Calu3 (cell line): ENCODE data around the gene CNTN1. TPM values are rescaled to one million over a fixed set of nuclear protein-coding genes. Genes with fewer than 3 reads are reported as not detected.

Experiments used
- BruUV-seq: library from RNA; stranded (reverse); fragments of 400-500 nt; replicated peaks from 2 replicates; lab custom pipeline; 2021; lab: Mats Ljungman, UMichigan
- CTCF ChIA-PET: fragments of 300-600 bp; sonication (Branson Sonifier 250); formaldehyde crosslinking; loops from one replicate; lab custom pipeline; 2022; ENCODE audit warnings: antibody characterized with exemption; lab: Charles Lee
- DNase-seq: peaks from one replicate; pipeline ENCODE4 v3.0.0; 2022
- H3K27ac Mint-ChIP-seq: one replicate; pipeline ENCODE4 v1.8.0; 2022; ENCODE audit warnings: mixed read lengths; ENCODE audit not compliant: unreplicated experiment
- H3K27me3 Mint-ChIP-seq: one replicate; pipeline ENCODE4 v1.8.0; 2022; ENCODE audit warnings: mixed read lengths; ENCODE audit not compliant: unreplicated experiment
- H3K36me3 Mint-ChIP-seq: one replicate; pipeline ENCODE4 v1.8.0; 2022; ENCODE audit warnings: mild to moderate bottlenecking, moderate library complexity, mixed read lengths; ENCODE audit not compliant: insufficient read depth, unreplicated experiment
- H3K4me1 Mint-ChIP-seq: one replicate; pipeline ENCODE4 v1.8.0; 2022; ENCODE audit warnings: mild to moderate bottlenecking, low read depth, mixed read lengths; ENCODE audit not compliant: unreplicated experiment
- H3K4me3 Mint-ChIP-seq: one replicate; pipeline ENCODE4 v1.8.0; 2022; ENCODE audit warnings: mild to moderate bottlenecking, low read depth, moderate library complexity, mixed read lengths; ENCODE audit not compliant: unreplicated experiment
- H3K9me3 Mint-ChIP-seq: one replicate; pipeline ENCODE4 v1.8.0; 2022; ENCODE audit warnings: low read depth, mixed read lengths; ENCODE audit not compliant: unreplicated experiment
- intact Hi-C: fragments of 100-400 bp; cut with micrococcal nuclease; formaldehyde crosslinking; loops from one replicate; pipeline ENCODE4 v1.10.0; 2022; ENCODE audit not compliant: unreplicated experiment
- total RNA-seq: library from RNA; stranded (reverse); gene quantifications from 2 replicates; pipeline ENCODE4 v1.2.3, GENCODE V29; 2022
- TF ChIP-seq, protein P1 (sequence below): fragments of 200-600 bp; IDR thresholded peaks from one replicate; pipeline ENCODE4 v1.8.0; 2022; ENCODE audit warnings: antibody characterized with exemption; ENCODE audit not compliant: unreplicated experiment

The CNTN1 gene
- total RNA-seq, 1 experiment from 2014 or later: not detected

DNA sequence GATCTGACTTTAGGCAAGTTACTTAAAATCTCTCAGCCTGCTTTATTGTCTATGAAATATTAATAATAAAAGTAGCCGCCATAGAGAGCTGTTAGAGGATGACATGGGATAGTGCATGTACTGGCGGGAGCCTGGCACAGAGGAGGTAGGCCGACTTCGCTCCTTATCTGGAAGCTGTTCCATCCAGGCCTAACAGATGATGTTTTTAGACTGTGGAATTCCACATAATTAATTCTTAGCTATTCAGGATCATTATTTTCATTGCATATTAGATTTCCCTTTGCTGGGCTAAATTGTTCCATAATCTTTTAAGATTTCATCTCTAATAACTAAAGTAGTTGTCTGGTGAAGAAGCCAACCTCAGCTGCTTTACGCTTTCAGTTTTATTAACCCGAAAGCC is 30.8 kb downstream of the CNTN1 start:
- Mint-ChIP-seq H3K27ac (no peak overlapping the region), H3K36me3 (no peaks in the 10 kb centered on the region), H3K9me3 (no peaks in the 10 kb centered on the region), H3K4me1 (no peaks in the 10 kb centered on the region), H3K27me3 (no peaks in the 10 kb centered on the region), H3K4me3 (no peak overlapping the region)
- BruUV-seq: no TSS peak
- no peak for DNase-seq
- intact Hi-C loops: no loop called here
- TF ChIP-seq, protein P1, sequence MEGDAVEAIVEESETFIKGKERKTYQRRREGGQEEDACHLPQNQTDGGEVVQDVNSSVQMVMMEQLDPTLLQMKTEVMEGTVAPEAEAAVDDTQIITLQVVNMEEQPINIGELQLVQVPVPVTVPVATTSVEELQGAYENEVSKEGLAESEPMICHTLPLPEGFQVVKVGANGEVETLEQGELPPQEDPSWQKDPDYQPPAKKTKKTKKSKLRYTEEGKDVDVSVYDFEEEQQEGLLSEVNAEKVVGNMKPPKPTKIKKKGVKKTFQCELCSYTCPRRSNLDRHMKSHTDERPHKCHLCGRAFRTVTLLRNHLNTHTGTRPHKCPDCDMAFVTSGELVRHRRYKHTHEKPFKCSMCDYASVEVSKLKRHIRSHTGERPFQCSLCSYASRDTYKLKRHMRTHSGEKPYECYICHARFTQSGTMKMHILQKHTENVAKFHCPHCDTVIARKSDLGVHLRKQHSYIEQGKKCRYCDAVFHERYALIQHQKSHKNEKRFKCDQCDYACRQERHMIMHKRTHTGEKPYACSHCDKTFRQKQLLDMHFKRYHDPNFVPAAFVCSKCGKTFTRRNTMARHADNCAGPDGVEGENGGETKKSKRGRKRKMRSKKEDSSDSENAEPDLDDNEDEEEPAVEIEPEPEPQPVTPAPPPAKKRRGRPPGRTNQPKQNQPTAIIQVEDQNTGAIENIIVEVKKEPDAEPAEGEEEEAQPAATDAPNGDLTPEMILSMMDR: no peak
- CTCF ChIA-PET: no interaction called here

DNA sequence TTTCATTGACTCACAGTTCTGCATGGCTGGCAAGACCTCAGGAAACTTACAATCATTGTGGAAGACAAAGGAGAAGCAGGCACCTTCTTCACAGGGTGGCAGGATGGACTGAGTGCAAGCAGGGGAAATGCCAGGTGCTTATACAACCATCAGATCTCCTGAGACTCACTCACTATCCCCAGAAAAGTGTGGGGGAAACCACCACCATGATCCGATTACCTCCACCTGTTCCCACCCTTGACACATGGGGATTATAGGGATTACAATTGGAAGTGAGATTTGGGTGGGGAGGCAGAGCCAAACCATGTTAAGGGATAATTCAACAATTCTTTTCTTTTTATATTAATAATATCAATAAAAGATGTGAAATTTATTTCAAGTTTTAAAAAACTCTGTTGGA is 34.1 kb downstream of the CNTN1 start:
- Mint-ChIP-seq H3K36me3 (no peaks in the 10 kb centered on the region), H3K9me3 (no peaks in the 10 kb centered on the region), H3K27me3 (no peaks in the 10 kb centered on the region), H3K4me3 (no peak overlapping the region), H3K4me1 (no peaks in the 10 kb centered on the region), H3K27ac (no peak overlapping the region)
- intact Hi-C loops: no loop called here
- DNase-seq: no peak
- no TSS peak for BruUV-seq
- CTCF ChIA-PET: no interaction called here
- TF ChIP-seq, protein P1: no peak

DNA sequence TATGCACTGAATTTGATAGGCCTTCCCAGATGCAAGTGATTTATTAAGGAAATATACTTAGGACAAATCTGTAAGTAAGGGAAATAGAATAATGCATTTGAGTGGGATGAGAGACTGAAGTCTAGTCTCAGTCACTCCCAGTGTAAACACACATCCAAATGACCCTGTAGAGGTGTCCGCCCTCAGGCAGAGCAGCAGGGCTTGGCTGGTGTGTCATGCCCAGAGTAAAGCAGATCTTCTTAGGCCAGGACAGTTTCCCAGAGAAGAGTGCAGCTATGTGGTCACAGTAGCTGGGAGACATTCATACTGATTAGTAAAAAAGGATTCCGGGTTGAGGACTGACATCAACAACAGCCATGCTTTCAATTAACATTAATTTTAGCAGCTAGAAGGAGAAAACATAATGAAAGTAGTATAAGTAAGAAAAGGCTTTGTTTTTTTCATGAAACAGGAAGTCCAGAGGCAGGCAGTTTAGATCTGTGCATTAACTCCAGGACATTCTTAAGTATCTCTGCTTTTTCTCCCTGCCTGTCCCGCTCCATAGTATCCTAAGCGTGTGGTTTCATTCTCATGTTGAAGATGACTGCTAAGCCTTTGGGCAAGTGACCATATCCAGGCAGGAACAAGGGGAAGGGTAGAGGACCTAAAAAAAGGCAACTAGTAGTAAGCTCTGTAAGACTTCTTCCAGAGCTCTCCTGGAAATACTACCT is 35.7 kb downstream of the CNTN1 start:
- H3K4me1 Mint-ChIP-seq: no peaks in the 10 kb centered on the region
- TF ChIP-seq, protein P1: no peak
- CTCF ChIA-PET: no interaction called here
- H3K27me3 Mint-ChIP-seq: no peaks in the 10 kb centered on the region
- DNase-seq: no peak
- BruUV-seq: no TSS peak
- no peak overlapping the region for H3K27ac Mint-ChIP-seq
- H3K4me3 Mint-ChIP-seq: no peak overlapping the region
- no peaks in the 10 kb centered on the region for H3K36me3 Mint-ChIP-seq
- no peaks in the 10 kb centered on the region for H3K9me3 Mint-ChIP-seq
- intact Hi-C loops: no loop called here

DNA sequence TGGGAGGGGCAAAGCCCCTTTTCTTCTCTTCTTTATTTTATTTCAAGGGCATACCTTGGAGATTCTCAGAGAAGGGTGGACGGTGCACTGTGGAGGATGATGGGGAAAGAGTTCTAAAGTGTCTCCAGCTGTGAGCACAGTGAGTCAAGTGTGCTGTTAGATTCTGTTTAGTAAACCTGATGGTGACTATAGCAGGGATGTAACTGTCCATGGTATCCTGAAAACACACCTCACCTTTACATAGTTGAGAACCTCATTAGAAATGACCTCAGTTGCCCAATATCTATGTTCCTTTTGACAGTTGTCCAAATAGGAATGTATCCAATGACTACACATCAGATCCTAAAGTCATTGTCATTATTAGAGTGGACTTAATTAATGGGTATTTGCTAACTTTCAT is 38.0 kb downstream of the CNTN1 start:
- TF ChIP-seq, protein P1: no peak
- no TSS peak for BruUV-seq
- Mint-ChIP-seq H3K27ac (no peak overlapping the region), H3K27me3 (no peaks in the 10 kb centered on the region), H3K4me3 (no peak overlapping the region), H3K4me1 (no peaks in the 10 kb centered on the region), H3K36me3 (no peaks in the 10 kb centered on the region), H3K9me3 (no peaks in the 10 kb centered on the region)
- DNase-seq: no peak
- intact Hi-C loops: no loop called here
- CTCF ChIA-PET: no interaction called here
